ENCODE results near the gene JMY. TPM values are rescaled to one million over a fixed set of nuclear protein-coding genes. Genes with fewer than 3 reads are reported as not detected.
A peak's percentile ranks its signal among the peaks of the same experiment; 100 is the strongest.

JMY gene, protein sequence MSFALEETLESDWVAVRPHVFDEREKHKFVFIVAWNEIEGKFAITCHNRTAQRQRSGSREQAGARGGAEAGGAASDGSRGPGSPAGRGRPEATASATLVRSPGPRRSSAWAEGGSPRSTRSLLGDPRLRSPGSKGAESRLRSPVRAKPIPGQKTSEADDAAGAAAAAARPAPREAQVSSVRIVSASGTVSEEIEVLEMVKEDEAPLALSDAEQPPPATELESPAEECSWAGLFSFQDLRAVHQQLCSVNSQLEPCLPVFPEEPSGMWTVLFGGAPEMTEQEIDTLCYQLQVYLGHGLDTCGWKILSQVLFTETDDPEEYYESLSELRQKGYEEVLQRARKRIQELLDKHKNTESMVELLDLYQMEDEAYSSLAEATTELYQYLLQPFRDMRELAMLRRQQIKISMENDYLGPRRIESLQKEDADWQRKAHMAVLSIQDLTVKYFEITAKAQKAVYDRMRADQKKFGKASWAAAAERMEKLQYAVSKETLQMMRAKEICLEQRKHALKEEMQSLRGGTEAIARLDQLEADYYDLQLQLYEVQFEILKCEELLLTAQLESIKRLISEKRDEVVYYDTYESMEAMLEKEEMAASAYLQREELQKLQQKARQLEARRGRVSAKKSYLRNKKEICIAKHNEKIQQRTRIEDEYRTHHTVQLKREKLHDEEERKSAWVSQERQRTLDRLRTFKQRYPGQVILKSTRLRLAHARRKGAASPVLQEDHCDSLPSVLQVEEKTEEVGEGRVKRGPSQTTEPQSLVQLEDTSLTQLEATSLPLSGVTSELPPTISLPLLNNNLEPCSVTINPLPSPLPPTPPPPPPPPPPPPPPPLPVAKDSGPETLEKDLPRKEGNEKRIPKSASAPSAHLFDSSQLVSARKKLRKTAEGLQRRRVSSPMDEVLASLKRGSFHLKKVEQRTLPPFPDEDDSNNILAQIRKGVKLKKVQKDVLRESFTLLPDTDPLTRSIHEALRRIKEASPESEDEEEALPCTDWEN
- 9.0 TPM for total RNA-seq
- long read RNA-seq, full-length matches to known transcripts, result 2 of 4 reads
- long read RNA-seq, partial matches to known transcripts, result 1 of 4 reads
- long read RNA-seq, other reads (novel, unspliced or antisense), result 1 of 4 reads

DNA sequence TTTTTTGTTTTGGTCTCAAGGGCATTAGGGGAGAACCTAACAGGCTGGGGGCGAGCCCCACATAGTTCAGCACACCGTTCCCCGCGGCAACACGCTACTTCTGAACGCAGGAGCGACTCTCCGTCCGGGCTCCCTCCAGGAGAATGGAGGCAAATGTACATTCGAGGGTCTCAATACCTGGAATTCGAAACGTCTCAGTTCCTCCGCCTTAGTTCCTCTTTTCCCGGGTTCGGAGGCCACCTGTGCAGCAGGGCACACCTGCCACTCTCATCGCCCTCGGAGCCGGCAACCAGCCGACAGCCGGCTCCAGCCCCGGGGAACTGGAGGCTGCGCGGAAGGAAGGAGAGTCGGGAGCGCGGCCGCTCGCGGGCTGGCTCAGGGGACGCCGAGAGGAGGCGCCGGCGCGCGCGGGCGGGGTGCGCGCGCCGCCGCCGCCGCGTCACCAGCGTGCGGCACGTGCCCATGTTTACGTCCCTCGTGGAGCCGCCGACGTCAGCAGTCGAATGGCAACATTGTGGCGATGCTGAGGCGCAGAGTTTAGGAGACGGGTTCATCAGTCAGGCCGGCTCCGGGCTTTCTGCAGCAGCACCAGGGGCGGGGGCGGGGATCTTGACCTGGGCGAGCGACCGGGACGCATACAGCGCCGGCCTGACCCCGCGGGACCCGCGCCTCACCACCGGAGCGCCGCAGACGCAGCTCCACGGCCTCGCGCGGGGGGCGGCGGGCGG is at the start of gene JMY:
TSS of gene JMY (plus strand) at position 498 of the 728 bp plus-strand sequence. CDS start 520 bp downstream, outside the sequence.
- DNase-seq (ENCODE audit: missing footprints) (peak; percentile 94), ATAC-seq (peak; percentile 95)
- intact Hi-C loops (cut with DNase I), result loop anchor here (5.0 kb wide), 1 partner anchor 277 kb away; the partner anchor contains the start of gene HOMER1

DNA sequence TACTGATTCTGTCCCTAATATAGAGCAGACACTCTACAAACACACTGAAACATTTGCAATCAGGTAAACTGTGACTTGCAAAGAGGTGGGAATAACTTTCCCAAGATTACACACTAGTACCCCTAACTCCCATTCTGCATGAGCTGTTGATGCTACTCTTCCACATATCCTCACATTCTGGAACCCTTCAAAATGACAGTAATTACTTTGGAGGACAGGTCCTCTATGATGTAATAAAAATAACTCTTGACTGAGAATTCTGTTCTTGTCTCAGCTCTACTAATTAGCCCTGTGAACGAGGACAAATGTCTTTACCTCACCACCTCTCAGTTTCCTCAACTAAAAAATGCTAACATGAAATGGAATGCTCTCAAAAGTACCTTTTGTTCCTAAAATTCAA is 49.5 kb upstream of the JMY start:
- intact Hi-C loops (cut with DNase I), result no loop called here
- no peak for DNase-seq (ENCODE audit: missing footprints)

DNA sequence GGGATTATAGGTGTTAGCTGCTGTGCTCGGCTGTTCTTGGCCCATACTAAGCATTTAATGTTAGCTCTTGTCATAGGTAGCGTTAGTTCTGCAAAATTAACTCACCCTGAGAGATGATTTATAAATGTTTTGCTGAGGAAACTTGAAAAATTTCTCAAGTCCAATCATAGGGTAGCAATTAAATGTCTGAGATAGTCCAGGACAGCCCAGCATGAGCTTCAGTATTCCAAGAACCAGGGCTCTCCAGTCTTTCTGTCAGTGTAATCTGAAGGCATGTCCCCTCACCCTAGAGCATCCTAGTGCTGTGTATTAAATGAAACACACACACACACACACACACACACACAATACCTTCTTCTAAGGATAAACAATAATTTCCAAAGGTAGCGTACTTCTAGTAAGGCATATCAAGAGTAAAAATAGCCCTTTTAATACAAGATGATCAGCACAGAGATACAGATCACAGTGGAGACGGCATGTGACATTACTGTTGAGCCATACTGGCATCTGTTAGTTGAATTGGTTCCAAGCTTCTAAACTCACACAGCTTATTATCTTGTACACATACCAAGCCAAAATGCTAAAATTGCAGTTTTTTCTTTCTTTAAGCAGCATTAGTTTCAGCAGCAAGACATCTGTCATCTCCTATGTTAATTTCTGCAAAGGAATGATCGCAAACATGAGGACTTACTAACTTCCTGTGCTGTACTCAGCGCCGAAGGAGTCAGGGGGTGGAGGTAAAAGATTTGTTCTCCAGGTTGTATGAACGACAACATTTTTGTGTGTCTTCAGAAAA is 46.3 kb upstream of the JMY start:
- no peak for DNase-seq (ENCODE audit: missing footprints)
- no peak for ATAC-seq
- intact Hi-C loops (cut with DNase I), result no loop called here

More for the DNA sequence above, 49.5 kb upstream of the JMY start:
- no peak for ATAC-seq

DNA sequence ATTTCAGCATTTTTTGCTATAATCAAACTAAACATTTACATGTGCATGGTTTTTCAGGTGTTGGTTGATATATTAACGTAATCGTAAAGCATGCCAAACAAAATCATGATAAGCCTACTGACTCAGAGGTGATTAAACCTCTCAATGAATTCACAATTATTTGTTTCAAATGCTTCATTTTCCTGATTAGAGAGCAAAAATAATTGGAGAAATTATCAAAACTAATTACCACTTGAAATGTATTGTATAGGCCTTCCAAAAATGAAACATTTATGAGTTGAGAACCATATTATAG is 45.7 kb upstream of the JMY start:
- ATAC-seq (no peak), DNase-seq (ENCODE audit: missing footprints) (no peak)
- intact Hi-C loops (cut with DNase I), result no loop called here

DNA sequence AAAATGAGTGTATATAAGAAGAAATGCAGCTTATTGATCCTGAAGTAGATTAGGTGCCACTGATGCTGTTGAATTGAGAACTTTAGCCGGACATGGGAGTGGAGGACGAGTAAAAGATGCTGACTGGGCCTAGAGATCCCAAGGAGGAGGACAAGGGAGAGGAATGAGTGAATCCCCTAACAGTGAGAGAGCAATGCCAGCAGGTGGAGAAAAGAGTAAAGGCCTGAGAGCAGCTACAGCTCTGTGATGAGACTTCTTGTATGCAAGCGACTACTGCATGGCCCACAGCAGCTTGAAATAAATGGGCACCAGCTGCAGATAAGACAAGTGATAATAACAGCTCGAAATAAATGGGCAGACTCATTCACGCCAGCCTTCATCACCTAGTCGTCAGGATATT is 44.5 kb upstream of the JMY start:
- intact Hi-C loops (cut with DNase I), result no loop called here
- no peak for ATAC-seq

DNA sequence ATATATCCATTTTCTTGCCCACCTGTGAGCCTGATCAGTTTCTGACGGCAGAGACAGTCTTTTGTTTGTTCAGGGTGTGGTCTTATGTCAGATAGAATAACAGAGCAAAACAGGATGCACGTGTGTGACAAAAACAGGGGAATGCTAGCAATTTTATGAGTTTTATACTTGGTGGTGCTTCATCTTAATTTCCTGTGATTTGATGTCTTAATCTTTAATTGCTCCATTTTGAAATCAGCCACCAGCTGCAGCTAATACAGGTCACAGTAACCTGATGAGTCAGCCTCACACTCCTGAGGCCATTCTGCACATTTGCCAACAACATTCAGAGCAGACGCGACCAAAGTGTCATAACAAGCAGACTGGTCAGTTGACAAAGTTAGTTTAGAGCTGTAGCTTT is 42.3 kb upstream of the JMY start:
- DNase-seq (ENCODE audit: missing footprints) (no peak), ATAC-seq (no peak)
- intact Hi-C loops (cut with DNase I), result no loop called here

More for the DNA sequence above, 44.5 kb upstream of the JMY start:
- no peak for DNase-seq (ENCODE audit: missing footprints)

DNA sequence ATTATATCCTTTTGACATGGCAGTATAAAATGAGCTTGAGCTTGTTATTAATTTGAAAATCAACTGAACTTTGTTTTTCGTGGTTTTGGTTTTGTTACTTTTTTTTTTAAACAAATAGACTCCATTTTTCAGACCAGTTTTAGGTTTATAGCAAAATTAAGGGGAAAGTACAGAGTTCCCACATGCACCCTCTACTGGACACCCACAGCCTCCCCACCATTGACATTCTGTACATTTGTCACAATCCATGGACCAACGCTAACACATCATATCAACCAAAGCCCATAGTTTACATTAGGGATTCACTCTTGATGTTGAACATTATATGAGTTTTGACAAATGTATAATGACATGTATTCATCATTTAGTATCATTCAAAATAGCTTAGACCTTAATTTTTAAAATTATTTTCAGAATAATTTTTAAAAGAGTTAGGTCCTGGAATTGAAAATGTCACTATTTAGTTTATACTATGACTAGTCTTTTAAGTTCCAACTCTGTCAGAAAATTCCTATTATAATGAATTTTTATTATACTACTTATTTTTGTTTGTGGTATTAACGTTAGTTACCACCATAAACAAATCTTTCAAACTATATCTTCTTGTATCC is 35.3 kb upstream of the JMY start:
- ATAC-seq (no peak), DNase-seq (ENCODE audit: missing footprints) (no peak)
- intact Hi-C loops (cut with DNase I), result no loop called here

DNA sequence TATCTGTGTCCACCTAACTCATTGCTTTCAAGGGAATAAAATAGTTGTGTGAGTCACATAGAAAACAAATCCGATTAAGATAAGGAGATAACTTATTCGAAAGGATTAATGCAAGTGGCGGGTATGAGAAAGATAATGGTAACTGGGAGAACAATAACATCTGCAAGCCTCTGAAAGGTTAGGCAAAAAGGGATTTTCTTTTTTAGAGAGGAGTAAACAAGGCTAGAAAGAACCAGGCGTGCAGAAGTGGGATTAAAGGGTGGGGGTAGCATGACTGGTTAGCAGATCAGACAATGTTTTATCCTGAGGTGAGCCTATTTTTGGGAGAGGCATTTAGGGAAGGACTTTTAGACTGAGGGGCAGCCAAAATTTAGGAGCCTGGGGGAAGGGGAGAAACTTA is 34.7 kb upstream of the JMY start:
- intact Hi-C loops (cut with DNase I), result no loop called here
- no peak for DNase-seq (ENCODE audit: missing footprints)
- ATAC-seq, result no peak

DNA sequence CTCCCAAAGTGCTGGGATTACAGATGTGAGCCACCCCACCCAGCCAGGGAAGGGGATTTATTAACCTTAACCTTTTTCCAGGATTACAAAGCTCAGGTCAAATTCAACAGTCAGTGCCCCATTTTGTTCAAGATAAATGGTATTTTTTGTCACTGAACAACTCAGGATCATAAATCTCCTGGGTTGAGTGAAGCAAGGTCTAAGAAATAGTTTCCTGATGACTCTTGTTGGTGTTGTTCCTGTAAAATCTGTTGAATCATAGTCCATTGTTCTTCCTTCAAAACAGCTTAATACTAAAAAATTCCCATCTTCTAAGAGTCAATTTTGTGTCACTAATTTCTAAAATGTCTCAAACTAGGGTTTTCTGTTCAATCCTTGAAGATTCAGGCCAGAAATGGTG is 33.9 kb upstream of the JMY start:
- no peak for ATAC-seq
- intact Hi-C loops (cut with DNase I), result no loop called here
- no peak for DNase-seq (ENCODE audit: missing footprints)

DNA sequence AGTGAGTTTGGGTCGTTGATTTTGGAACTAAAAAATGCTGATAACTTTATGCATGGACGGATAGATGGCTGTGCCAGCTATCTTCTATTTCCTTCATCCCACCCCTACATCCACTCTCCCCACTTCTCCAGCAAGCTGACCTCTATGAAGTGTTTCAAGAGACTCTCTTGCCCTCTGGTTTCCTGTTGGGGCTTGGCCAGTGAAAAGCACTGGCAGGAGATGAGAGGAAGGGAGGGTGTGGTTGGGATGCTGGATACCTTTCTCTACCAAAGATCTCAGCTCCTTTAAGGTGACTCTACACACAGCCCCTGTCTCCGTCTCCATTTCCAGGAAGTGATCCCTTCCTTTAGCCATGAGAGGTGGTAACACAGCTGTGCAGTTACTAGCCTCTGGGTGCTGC is 30.0 kb upstream of the JMY start:
- intact Hi-C loops (cut with DNase I), result no loop called here
- ATAC-seq (no peak), DNase-seq (ENCODE audit: missing footprints) (no peak)

DNA sequence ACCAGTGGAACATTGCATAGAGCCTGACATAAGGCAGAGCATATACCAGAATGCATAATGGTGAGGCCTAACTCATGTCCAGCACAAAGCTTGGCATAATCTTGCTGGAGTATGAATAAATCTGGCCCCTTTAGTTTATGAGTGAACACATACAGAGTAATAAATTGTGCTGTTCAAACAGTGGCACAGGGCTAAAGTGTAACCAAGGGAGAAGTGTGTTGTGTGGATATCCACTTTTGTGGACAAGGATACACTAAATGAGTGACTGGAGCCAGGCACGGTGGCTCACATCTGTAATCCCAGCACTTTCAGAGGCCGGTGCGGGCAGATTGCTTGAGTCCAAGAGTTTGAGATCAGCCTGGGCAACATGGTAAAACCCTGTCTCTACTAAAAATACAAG is 29.4 kb upstream of the JMY start:
- DNase-seq (ENCODE audit: missing footprints) (no peak), ATAC-seq (no peak)
- intact Hi-C loops (cut with DNase I), result no loop called here

DNA sequence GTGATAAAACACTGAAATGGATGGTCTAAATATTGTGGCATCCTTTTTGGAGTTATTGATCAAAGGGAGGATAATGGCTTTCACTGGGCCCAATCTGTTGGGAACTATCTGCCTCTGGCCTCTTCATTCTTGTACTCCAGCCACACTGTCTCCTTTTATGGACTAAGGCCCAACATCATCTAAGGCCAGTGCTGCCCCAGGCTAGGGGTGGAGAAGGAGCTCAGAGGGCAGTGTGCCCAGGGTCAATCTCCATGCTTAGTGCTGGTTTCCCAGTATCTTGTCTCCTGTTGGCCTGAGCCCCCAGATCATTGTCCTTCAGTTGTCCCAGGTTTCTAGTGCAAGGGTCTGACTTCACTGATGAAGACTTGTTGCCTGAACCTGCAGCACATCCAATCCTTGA is 26.4 kb upstream of the JMY start:
- no peak for DNase-seq (ENCODE audit: missing footprints)
- ATAC-seq, result no peak
- intact Hi-C loops (cut with DNase I), result no loop called here

DNA sequence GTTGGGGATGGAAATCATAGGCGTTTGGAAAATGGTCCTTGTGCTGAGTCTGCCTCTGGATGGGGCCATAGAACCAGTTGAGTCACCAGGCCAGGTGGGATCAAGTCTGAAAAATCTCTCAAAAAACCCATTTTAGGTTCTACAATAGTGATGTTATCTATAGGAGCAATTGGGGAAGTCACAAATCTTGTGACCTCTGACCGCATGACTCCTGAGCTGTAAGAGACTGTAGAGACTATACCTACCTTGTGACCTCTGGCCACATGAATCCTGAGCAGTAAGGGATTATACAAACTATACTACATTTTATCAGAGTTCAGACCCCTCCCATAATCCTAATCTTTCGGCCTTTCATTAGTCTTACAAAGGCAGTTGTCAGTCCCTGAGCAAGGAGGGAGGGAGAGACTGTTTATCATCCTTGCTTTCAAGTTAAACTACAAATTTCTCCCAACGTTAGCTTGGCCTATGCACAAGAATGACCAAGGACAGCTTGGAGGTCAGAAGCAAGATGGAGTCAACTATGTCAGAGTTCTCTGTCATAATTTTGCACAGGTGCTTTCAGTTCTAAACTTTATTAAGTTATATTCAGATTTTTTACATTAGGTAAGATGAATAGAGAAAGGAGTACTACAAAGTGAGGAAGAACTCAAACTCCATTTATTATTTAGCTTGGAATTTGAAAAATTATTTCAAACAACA is 11.5 kb upstream of the JMY start:
- DNase-seq (ENCODE audit: missing footprints), result no peak
- no peak for ATAC-seq
- intact Hi-C loops (cut with DNase I), result no loop called here

DNA sequence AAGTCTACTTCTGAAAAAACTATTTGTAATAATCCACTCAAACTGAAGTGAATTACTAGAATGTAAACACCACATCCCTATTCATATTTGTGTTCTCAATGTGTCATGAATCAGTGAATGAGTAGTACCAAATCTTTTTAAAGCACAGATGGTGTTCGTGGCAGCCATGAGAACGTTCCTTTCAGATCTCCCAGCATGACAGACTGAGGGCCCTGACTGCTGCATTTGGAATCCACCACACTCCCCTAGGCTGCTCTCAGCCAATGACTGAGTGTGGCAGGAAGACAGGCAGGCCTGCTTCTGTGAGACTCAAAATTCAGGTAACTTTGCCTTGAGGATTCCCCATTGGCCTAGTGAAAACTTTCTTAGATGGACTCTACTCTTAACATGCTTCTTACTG is 10.9 kb upstream of the JMY start:
- ATAC-seq, result no peak
- intact Hi-C loops (cut with DNase I), result no loop called here
- DNase-seq (ENCODE audit: missing footprints), result no peak

DNA sequence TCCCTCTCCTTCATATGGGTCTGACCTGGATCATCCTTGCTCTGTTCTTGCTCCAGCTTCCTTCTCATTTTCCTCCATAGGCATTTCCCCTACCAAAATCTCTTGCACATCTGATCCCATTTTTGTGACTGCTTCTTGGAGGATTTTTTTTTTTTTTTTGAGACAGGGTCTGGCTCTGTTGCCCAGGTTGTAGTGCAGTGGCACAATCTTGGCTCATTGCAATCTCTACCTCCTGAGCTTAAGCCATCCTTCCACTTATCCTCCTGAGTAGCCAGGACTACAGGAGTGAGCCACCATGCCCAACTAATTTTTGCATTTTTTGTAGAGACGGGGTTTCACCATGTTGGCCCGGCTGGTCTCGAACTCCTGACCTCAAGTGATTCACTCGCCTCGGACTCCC is 10.5 kb upstream of the JMY start:
- ATAC-seq, result no peak
- DNase-seq (ENCODE audit: missing footprints), result no peak
- intact Hi-C loops (cut with DNase I), result no loop called here

DNA sequence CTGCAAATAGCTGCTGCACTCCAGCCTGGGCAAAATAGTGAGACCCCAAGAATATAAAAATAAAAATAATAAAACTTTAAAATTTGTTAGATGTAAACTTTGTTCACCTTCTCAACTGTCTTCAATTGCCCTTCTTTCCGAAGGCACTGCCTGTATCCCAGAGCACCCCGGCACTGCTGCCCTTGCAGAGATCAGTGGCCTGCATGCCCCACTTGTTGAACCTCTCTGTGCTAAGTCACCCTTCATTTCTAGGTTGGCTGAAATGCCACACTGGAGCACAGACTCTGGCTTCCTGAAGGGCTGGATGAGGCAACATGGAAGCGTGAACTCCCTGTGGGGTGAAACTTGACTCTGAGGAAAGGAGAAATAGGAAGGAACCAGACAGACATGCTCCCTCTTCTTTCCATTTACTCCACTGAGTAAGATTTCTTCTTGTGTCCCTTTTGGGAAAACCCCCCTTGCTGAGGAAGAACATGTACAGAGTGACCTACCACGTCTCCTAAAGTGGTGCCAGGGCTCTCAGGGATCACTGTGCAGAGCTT is 8.4 kb upstream of the JMY start:
- no peak for DNase-seq (ENCODE audit: missing footprints)
- intact Hi-C loops (cut with DNase I), result no loop called here
- no peak for ATAC-seq
